Retina (tissue), 1 donor: ENCODE results near the gene AHI1.
"Not testable (repeated sequence)": the region's sequence is repeated elsewhere in the genome, so short reads cannot be mapped to it uniquely, and the experiment has no call there.

Experiments
- DNase-seq: peaks from one replicate; pipeline ENCODE4 v3.0.0-alpha.2; 2016

AHI1 gene

DNA sequence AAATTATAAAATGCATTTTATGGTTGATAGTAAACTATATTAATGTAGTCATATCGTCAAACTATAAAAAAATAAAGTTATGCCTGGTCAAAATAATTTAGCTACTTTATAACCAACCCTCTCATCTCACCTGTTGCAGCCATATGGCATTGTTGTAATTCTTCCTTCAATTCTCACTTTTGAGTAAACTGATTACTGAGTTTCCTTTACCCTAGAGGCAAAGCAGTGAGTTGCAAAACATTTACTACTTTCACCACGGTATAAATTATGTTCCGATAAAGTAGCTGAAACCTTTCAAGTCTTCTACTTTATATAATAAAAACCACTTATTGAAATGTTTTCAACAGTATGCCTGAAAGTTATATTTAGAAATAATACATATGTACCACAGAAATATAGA is 113.8 kb downstream of the AHI1 start:
- DNase-seq = no peak

GRCh38 chr6:135383301-135383700 is 114.2 kb downstream of the AHI1 start:
- DNase-seq = no peak

DNA sequence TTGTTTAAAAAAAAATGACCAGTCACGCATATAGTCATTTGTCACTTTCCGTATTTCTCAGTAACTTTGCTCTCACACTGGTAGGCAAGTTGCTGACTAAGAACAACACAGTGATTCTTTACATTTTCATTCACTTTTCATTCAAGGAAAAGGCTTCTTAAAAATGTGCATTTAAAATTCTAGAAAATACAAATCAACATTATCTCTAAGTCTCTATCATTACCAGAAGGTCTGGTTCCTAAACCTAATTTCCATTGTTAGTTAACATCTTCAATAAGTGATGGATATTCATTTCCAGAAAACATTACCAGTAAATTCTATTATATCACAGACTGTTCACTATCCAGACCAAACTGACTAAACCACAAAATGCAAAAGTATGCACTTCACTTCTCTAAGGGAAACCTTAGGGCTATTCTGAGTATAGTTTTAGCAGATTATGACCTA is 115.3 kb downstream of the AHI1 start:
- DNase-seq = no peak

DNA sequence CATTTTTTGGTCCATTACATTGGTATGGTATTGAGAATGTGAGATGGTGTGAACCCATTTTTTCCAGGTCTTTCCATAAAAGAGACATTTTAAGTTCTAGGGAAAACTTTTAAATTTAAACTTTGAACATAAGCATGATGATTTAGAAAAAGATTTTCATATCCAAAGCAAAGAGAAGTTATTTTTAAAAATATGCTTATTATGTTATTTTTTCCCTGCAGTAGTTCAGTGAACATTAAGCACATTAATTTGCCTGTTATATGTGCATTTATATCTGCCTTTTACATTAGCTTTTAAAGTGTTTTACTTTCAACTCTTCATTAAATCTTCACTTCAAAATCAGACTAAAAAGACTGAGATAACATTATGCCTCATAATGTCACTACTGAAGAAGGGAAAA is 116.7 kb downstream of the AHI1 start:
- no peak for DNase-seq

GRCh38 chr6:135379647-135380046 is 117.9 kb downstream of the AHI1 start:
- DNase-seq = no peak

DNA sequence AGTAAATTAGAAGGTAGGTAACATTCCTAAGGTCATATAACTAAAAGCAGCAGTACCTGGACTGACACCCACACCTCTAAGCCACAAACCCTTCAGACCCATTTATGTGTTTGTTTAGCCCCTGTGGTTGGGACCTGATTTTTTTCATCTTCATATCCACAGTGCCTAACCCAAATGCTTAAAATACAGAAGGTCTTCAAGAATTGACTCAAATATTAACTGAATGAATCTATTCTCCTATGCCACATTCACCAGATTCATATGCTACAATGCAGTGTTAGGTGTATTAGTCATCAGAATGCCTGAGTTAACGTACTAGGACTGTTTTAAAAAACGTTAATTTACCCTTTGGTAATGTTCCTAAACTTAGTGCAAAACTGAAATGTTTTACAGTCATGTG is 124.8 kb downstream of the AHI1 start:
- no peak for DNase-seq

- not testable (repeated sequence) for DNase-seq
These were observed 133.9 kb downstream of the AHI1 start for GRCh38 chr6:135363622-135364021.

GRCh38 chr6:135362124-135362523 is 135.4 kb downstream of the AHI1 start:
- no peak for DNase-seq

GRCh38 chr6:135360222-135360621 is 137.3 kb downstream of the AHI1 start:
- DNase-seq = no peak

- DNase-seq = no peak
These were observed 138.6 kb downstream of the AHI1 start for GRCh38 chr6:135358985-135359384.

- DNase-seq = no peak
These were observed 139.2 kb downstream of the AHI1 start for GRCh38 chr6:135358251-135358821.

DNA sequence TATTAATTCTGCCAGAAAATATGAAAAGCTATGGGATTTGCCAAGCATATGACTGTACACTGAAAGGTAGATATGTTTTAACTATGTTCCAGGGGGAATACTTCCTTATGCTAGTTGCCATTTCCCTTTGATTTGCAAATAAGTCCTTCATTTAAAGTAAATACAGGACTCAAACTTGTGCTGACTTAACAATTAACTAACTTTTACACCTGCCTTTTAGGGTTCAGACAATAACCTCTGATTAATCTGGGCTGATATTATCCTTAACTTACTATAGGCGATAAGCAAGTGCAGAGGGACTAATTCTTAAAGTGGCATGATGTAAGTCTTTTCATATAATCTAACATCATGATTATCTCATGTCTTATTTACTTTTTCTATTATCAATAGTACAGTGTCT is 143.1 kb downstream of the AHI1 start:
- DNase-seq = no peak

DNA sequence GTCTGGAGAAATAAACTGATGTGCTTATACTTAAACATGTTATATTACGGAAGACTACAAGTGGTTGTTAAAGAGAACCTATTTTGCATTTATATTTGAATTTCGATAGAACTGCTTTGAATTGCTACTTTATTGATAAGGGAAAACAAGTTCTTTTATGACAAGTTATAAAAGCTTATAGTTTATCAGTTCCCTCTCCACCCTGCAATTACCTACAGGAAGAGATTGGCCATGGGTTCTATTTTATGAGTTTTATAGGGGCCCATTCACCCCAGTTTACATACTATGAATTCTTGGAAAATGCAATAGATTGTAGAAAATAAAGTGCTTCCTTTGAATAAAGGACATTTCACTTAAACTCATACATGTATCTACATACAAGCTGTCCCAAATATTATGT is 144.4 kb downstream of the AHI1 start:
- no peak for DNase-seq

DNA sequence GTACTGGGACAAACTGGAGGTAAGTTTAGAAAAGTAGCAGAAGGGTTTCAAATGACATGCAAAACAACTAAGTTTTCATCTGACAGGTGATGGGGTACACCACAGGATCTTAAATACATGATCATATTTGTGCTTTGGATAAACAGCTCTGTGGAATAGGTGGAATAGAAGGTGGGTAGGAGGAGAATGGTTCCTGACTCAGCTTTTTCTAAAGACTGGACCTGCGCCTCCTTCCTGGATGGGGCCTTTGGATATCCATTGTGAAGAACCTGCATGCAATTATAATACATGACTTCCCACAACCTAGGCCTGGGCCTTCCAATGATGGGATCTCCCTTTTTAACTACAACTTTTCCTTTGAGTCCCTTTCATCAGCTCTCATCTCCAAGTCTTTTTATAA is 145.9 kb downstream of the AHI1 start:
- no peak for DNase-seq

GRCh38 chr6:135347887-135348286 is 149.7 kb downstream of the AHI1 start:
- DNase-seq = no peak

- no peak for DNase-seq
These were observed 150.8 kb downstream of the AHI1 start for GRCh38 chr6:135346747-135347146.

- no peak for DNase-seq
These were observed 153.0 kb downstream of the AHI1 start for GRCh38 chr6:135344526-135344925.

GRCh38 chr6:135339920-135340319 is 157.6 kb downstream of the AHI1 start:
- DNase-seq = not testable (repeated sequence)

DNA sequence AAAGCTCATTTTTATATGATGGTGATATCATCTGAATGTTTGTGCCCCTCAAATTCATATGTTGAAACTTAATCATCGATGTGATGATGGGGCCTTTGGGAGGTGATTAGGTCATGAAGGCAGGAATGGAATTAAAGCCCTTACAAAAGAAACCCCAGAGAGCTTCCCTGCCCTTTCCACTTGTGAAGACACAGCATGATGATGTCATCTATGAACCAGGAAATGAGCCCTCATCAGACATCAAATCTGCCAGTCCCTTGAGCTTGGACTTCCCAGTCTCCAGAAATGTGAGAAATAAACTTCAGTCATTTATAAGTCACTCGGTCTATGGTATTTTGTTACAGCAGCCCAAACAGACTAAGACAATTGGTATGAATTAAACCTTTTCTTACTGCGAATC is 163.4 kb downstream of the AHI1 start:
- DNase-seq = no peak

- no peak for DNase-seq
These were observed 166.5 kb downstream of the AHI1 start for GRCh38 chr6:135331002-135331401.

DNA sequence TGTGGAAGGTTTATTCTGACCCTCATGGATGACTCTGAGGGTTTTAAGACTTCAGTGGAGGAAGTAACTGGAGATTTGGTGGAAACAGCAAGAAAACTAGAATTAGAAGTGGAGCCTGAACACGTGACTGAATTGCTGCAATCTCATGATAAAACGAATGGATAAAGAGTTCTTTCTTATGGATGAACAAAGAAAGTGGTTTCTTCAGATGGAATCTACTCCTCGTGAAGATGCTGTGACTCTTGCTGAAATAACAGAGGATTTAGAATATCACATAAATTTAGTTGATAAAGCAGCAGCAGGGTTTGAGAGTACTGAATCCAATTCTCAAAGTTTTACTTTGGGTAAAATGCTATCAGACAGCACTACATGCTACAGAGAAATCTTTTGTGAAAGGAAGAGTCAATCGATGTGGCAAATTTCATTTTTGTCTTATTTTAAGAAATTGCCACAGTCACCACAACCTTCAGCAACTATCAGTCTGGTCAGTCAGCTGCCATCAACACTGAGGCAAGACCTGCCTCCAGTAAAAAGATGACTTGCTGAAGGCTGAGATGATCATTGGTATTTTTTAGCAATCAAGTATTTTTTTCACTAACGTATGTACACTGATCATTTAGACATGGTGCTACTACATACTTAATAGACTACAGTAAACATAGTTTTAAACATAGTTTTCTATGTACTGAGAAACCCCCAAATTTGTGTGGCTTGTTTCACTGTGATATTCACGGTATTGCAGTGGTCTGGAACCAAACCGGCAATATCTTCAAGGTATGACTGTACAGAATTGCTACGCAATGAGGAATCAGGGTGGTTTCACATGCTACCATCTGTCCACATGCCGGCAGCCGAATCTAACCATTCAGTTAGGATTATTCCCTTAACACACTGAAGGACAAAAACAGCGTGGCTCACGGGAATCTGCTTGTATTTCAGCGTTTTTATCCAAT is 167.4 kb downstream of the AHI1 start:
- no peak for DNase-seq

- DNase-seq = no peak
These were observed 169.4 kb downstream of the AHI1 start for GRCh38 chr6:135328136-135328535.

- DNase-seq = no peak
These were observed 171.7 kb downstream of the AHI1 start for GRCh38 chr6:135325624-135326424.

DNA sequence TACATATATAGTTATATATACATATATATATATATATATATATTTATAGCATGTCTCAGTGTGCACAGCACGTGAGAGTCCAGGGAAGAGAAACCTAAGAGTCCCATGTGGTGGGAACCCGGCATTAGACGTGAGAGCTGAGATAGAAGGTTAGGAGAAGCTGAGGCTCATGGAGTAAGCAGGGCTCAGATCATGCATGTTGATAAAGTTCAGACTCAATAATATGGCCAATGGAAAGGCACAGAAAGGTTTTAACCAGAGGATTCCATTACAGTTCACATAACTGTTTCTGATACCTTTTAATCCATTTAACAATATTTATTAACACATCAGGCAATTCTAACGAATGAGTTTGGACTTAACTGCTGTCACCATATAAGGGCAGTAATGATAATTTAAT is 173.0 kb downstream of the AHI1 start:
- DNase-seq = no peak
